Body of pancreas (tissue), 4 donors: ENCODE results near the gene PEF1. TPM values are rescaled to one million over a fixed set of nuclear protein-coding genes. Genes with fewer than 3 reads are reported as not detected.

Source experiments
- ATAC-seq: fragments of 150-250 bp; one replicate; pipeline ENCODE4 v1.9.1; 2016
- DNase-seq, 4 donors: peaks; one replicate each; pipeline ENCODE4 v3.0.0-alpha.2; 2019
- H3K27ac ChIP-seq, 4 donors: fragments of 200-600 bp; sonication (generic); 1 replicate in 3 of 4; 2 replicates in 1 of 4; pipeline versions ENCODE4 v1.5.1 to v1.6.1; 2016 to 2019; ENCODE audit warnings: mild to moderate bottlenecking in 1 of 4, mixed read lengths in 1 of 4, moderate library complexity in 1 of 4
- H3K27me3 ChIP-seq, 2 donors: fragments of 200-600 bp; sonication (generic); one replicate each; pipeline ENCODE4 v1.6.0; 2016; ENCODE audit warnings: mild to moderate bottlenecking in 1 of 2
- H3K36me3 ChIP-seq, 2 donors: fragments of 200-600 bp; sonication (generic); replicated peaks in 1 of 2; 2 replicates each; pipeline ENCODE4 v1.5.1; 2016; ENCODE audit warnings: low read depth in 2 of 2; ENCODE audit not compliant: insufficient read depth in 1 of 2
- H3K4me1 ChIP-seq: fragments of 200-600 bp; sonication (generic); one replicate; pipeline ENCODE4 v1.6.0; 2016
- H3K4me3 ChIP-seq, 2 donors: fragments of 200-600 bp; sonication (generic); 1 replicate in 1 of 2; 2 replicates in 1 of 2; pipeline ENCODE4 v1.5.1; 2016 to 2019
- H3K9me3 ChIP-seq, 3 donors: fragments of 200-600 bp; sonication (generic); 1 replicate in 2 of 3; 2 replicates in 1 of 3; pipeline ENCODE4 v1.5.1; 2016
- CTCF ChIP-seq, 7 experiments: fragments of 450-650 bp in 4 of 7; fragments of 200-600 bp in 3 of 7; sonication (generic) in 3 of 7; IDR thresholded peaks; one replicate each; pipeline ENCODE4 v1.5.1; 2016 to 2019; ENCODE audit warnings: antibody characterized with exemption in 7 of 7
- POLR2A ChIP-seq, 3 donors: fragments of 450-650 bp; IDR thresholded peaks; one replicate each; pipeline ENCODE4 v1.6.1; 2016; ENCODE audit warnings: antibody characterized with exemption in 3 of 3, mild to moderate bottlenecking in 2 of 3
- WGBS, 2 donors: methylation state at CpG; one replicate each; pipeline ENCODE4 v1.1.5; 2017; 5-methylcytosine and 5-hydroxymethylcytosine counted together
- intact Hi-C: fragments of 100-400 bp; cut with DNase I; formaldehyde crosslinking; loops from one replicate; pipeline ENCODE4 v1.15.1; 2023
- total RNA-seq, 2 donors: library from RNA; depleted of rRNA; stranded (reverse); fragments of >200 nt; gene quantifications; one replicate each; pipeline ENCODE4 v1.1.0, GENCODE V29; 2016

PEF1 gene
- total RNA-seq, 2 donors from 2014 or later, result 23.6 to 24.1 TPM

- intact Hi-C loops, result no loop called here
- H3K9me3 ChIP-seq, result no peaks in the 10 kb centered on the region
- ATAC-seq (no peak), DNase-seq (no peak)
- no peak overlapping the region for H3K27ac ChIP-seq
- H3K36me3 ChIP-seq, result no peaks in the 10 kb centered on the region
- WGBS, 2 donors, result 83 to 84% methylated on average over 4 to 15 of the region's 15 CpGs
- peaks cover 0 to 5% of the 10 kb centered on the region in 2 donors for H3K27me3 ChIP-seq
- peaks cover 16% of the 10 kb centered on the region for H3K4me1 ChIP-seq
- TF ChIP-seq POLR2A (IDR thresholded peaks at IDR 0.05), result no peak
- no peak for TF ChIP-seq CTCF (IDR thresholded peaks at IDR 0.05)
- no peak overlapping the region for H3K4me3 ChIP-seq
These were observed 22.6 kb downstream of the PEF1 start for GRCh38 chr1:31621847-31622730.

- no peak overlapping the region for H3K27ac ChIP-seq
- no peak for DNase-seq
- no peak for ATAC-seq
- TF ChIP-seq POLR2A (IDR thresholded peaks at IDR 0.05), result no peak
- no peak for TF ChIP-seq CTCF (IDR thresholded peaks at IDR 0.05)
- H3K36me3 ChIP-seq, result no peaks in the 10 kb centered on the region
- intact Hi-C loops, result no loop called here
- H3K4me1 ChIP-seq, result peaks cover 10% of the 10 kb centered on the region
- no peak overlapping the region for H3K4me3 ChIP-seq
- 83 to 94% methylated on average over 2 to 5 of the region's 5 CpGs for WGBS, 2 donors
- peaks cover 0 to 5% of the 10 kb centered on the region in 2 donors for H3K27me3 ChIP-seq
- H3K9me3 ChIP-seq, result no peaks in the 10 kb centered on the region
These were observed 23.2 kb downstream of the PEF1 start for GRCh38 chr1:31621498-31621820.

- no peaks in the 10 kb centered on the region for H3K36me3 ChIP-seq
- intact Hi-C loops, result no loop called here
- H3K9me3 ChIP-seq, result no peaks in the 10 kb centered on the region
- H3K27me3 ChIP-seq, result peaks cover 0 to 5% of the 10 kb centered on the region in 2 donors
- TF ChIP-seq CTCF (IDR thresholded peaks at IDR 0.05), result no peak
- TF ChIP-seq POLR2A (IDR thresholded peaks at IDR 0.05), result no peak
- ATAC-seq, result no peak
- WGBS, 2 donors, result 82 to 85% methylated on average over 16 to 20 of the region's 20 CpGs
- peaks cover 9% of the 10 kb centered on the region for H3K4me1 ChIP-seq
- no peak overlapping the region for H3K27ac ChIP-seq
- DNase-seq, result no peak
- H3K4me3 ChIP-seq, result no peak overlapping the region
These were observed 23.8 kb downstream of the PEF1 start for GRCh38 chr1:31620631-31621497.

- no peaks in the 10 kb centered on the region for H3K36me3 ChIP-seq
- H3K4me1 ChIP-seq, result peaks cover 9% of the 10 kb centered on the region
- ATAC-seq, result no peak
- 59 to 68% methylated on average over 19 to 23 of the region's 23 CpGs for WGBS, 2 donors
- H3K9me3 ChIP-seq, result no peaks in the 10 kb centered on the region
- no peak overlapping the region for H3K27ac ChIP-seq
- no peak overlapping the region for H3K4me3 ChIP-seq
- H3K27me3 ChIP-seq, result peaks cover 0 to 5% of the 10 kb centered on the region in 2 donors
- TF ChIP-seq POLR2A (IDR thresholded peaks at IDR 0.05), result no peak
- TF ChIP-seq CTCF (IDR thresholded peaks at IDR 0.05), result no peak
- DNase-seq, result no peak
- intact Hi-C loops, result no loop called here
These were observed 25.5 kb downstream of the PEF1 start for GRCh38 chr1:31618916-31619846.
